GM12878 (cell line): ENCODE results near the gene KRTAP10-7.

Experiments
- CTCF ChIP-seq, 3 experiments: IDR thresholded peaks in 2 of 3; conservative IDR thresholded peaks in 1 of 3; 2 replicates each; pipeline ENCODE4 v1.5.1; 2011; ENCODE audit warnings: low read depth in 3 of 3, low read length in 3 of 3, mild to moderate bottlenecking in 3 of 3, control low read depth in 2 of 3, moderate library complexity in 2 of 3, inconsistent platforms in 1 of 3, mixed read lengths in 1 of 3; ENCODE audit not compliant: control insufficient read depth in 2 of 3, insufficient read depth in 1 of 3; ENCODE audit errors: extremely low read depth in 1 of 3
- EED ChIP-seq: sonication (generic); IDR thresholded peaks from 2 replicates; pipeline ENCODE4 v1.6.1; 2016; ENCODE audit warnings: antibody characterized with exemption, low read depth
- EZH2 ChIP-seq: IDR thresholded peaks from 2 replicates; pipeline ENCODE4 v1.6.1; 2012; ENCODE audit warnings: low read depth, mild to moderate bottlenecking, control low read depth, inconsistent platforms, low read length, borderline replicate concordance; ENCODE audit not compliant: control insufficient read depth
- HDAC2 ChIP-seq: fragments of 200-600 bp; sonication (generic); IDR thresholded peaks from 2 replicates; pipeline ENCODE4 v1.6.1; 2017
- MAX ChIP-seq: IDR thresholded peaks from 2 replicates; pipeline ENCODE4 v1.6.1; 2012; ENCODE audit warnings: low read depth, low read length, improper control_type of control experiment
- POLR2A ChIP-seq: IDR thresholded peaks from 2 replicates; pipeline ENCODE4 v1.6.1; 2011; ENCODE audit warnings: low read depth, mild to moderate bottlenecking, low read length
- POLR2AphosphoS2 ChIP-seq: IDR thresholded peaks from 2 replicates; pipeline ENCODE4 v1.6.1; 2011; ENCODE audit warnings: low read depth, mild to moderate bottlenecking, low read length, improper control_type of control experiment, moderate library complexity
- USF1 ChIP-seq: IDR thresholded peaks from 2 replicates; pipeline ENCODE4 v1.6.1; 2011; ENCODE audit warnings: borderline replicate concordance, low read depth, mild to moderate bottlenecking, moderate library complexity, mixed read lengths, low read length; ENCODE audit not compliant: insufficient read depth; ENCODE audit errors: extremely low read length

- no peak for TF ChIP-seq CTCF (IDR thresholded peaks at IDR 0.05 in 2 of 3, conservative IDR thresholded peaks at IDR 0.05 in 1 of 3; ENCODE audit: control insufficient read depth in 2 of 3, extremely low read depth in 1 of 3, insufficient read depth in 1 of 3, low read depth in 3 of 3, low read length in 3 of 3)
- no peak for TF ChIP-seq EZH2
- TF ChIP-seq MAX, result no peak
- no peak for TF ChIP-seq HDAC2
- no peak for TF ChIP-seq EED
- TF ChIP-seq USF1, result no peak
- no peak for TF ChIP-seq POLR2A
- TF ChIP-seq POLR2AphosphoS2, result no peak
Observed at GRCh38 chr21:44625756-44626155, 25.4 kb downstream of the KRTAP10-7 start.
